ENCODE measurements around the gene SYCP2.

GRCh38 chr20:59972037-59972801 lies 38.8 kb upstream of the SYCP2 start:
- TF ChIP-seq POLR2AphosphoS5 (IDR thresholded peaks at IDR 0.05) (no peak), CTCF (IDR thresholded peaks at IDR 0.05) (no peak)
